ENCODE measurements around the gene DAP. TPM values are rescaled to one million over a fixed set of nuclear protein-coding genes. Genes with fewer than 3 reads are reported as not detected.

DAP gene
- total and polyA plus RNA-seq, 10 of the 15 experiments (the other 5 are each of a cell fraction or from before 2014, with no cell fraction given) = 12.9 to 130 (median 49.9) TPM

- Histone ChIP-seq H3K4me2 (ENCODE audit: control insufficient read depth, insufficient read depth) (no peak overlapping the region), H3K79me2 (ENCODE audit: control insufficient read depth, insufficient read depth, low read length) (no peaks in the 10 kb centered on the region), H3K4me3 (no peak overlapping the region), H2AFZ (ENCODE audit: control insufficient read depth, low read depth, low read length) (no peak overlapping the region), H4K20me1 (ENCODE audit: control insufficient read depth, insufficient read depth) (no peaks in the 10 kb centered on the region), H3K36me3 (ENCODE audit: control insufficient read depth in 2 of 2, insufficient read depth in 2 of 2, low read length in 1 of 2) (no peaks in the 10 kb centered on the region), H3K27me3 (replicated peaks in 1 of 2; ENCODE audit: control insufficient read depth in 2 of 2, insufficient read depth in 2 of 2, low read length in 1 of 2) (no peaks in the 10 kb centered on the region), H3K4me1 (ENCODE audit: control insufficient read depth, insufficient read depth, low read length) (no peaks in the 10 kb centered on the region), H3K9me3 (replicated peaks; ENCODE audit: control insufficient read depth, insufficient read depth, low read length) (no peaks in the 10 kb centered on the region), H3K27ac (ENCODE audit: control insufficient read depth, insufficient read depth) (no peak overlapping the region), H3K9ac (ENCODE audit: control insufficient read depth, insufficient read depth, low read length) (no peak overlapping the region)
- ChIA-PET RAD21 (ENCODE audit: unreplicated experiment) (interaction anchor here (1.4 kb wide), 1 partner anchor 33 kb away, joined by 3 read pairs; no protein-coding TSS in a partner anchor), SMC1A (ENCODE audit: uncharacterized antibody, unreplicated experiment) (interaction anchor here (1.0 to 1.5 kb wide), 4 partner anchors 10 to 214 kb away, joined by 3 to 5 read pairs (median 4); no protein-coding TSS in a partner anchor), POLR2A (interaction anchor here (0.8 kb wide), 1 partner anchor 22 kb away, joined by 3 read pairs; no protein-coding TSS in a partner anchor), CTCF (interaction anchor here (0.9 to 1.2 kb wide), 3 partner anchors 9 to 213 kb away, joined by 3 read pairs; no protein-coding TSS in a partner anchor)
- FAIRE-seq = no peak
- ATAC-seq = no peak
- BruUV-seq (replicated peaks) = no TSS peak
- no peak for DNase-seq (ENCODE audit: low read depth, low spot score)
- 62% methylated on average over 7 of the region's 7 CpGs for WGBS (ENCODE audit: insufficient coverage, insufficient replicate concordance, low lambda C conversion rate, missing lambda C conversion rate)
- in situ Hi-C loops (cut with MboI) = no loop called here
- intact Hi-C loops (cut with micrococcal nuclease; ENCODE audit: unreplicated experiment) = no loop called here
- TF ChIP-seq JUNB (IDR thresholded peaks at IDR 0.05) (no peak), POLR2AphosphoS2 (IDR thresholded peaks at IDR 0.05; ENCODE audit: low read depth, low read length) (no peak), RELA (IDR thresholded peaks at IDR 0.05; ENCODE audit: borderline replicate concordance, partially characterized antibody) (no peak), BRCA1 (IDR thresholded peaks at IDR 0.05; ENCODE audit: low read depth, low read length) (no peak)
- TF ChIP-seq, protein P1, sequence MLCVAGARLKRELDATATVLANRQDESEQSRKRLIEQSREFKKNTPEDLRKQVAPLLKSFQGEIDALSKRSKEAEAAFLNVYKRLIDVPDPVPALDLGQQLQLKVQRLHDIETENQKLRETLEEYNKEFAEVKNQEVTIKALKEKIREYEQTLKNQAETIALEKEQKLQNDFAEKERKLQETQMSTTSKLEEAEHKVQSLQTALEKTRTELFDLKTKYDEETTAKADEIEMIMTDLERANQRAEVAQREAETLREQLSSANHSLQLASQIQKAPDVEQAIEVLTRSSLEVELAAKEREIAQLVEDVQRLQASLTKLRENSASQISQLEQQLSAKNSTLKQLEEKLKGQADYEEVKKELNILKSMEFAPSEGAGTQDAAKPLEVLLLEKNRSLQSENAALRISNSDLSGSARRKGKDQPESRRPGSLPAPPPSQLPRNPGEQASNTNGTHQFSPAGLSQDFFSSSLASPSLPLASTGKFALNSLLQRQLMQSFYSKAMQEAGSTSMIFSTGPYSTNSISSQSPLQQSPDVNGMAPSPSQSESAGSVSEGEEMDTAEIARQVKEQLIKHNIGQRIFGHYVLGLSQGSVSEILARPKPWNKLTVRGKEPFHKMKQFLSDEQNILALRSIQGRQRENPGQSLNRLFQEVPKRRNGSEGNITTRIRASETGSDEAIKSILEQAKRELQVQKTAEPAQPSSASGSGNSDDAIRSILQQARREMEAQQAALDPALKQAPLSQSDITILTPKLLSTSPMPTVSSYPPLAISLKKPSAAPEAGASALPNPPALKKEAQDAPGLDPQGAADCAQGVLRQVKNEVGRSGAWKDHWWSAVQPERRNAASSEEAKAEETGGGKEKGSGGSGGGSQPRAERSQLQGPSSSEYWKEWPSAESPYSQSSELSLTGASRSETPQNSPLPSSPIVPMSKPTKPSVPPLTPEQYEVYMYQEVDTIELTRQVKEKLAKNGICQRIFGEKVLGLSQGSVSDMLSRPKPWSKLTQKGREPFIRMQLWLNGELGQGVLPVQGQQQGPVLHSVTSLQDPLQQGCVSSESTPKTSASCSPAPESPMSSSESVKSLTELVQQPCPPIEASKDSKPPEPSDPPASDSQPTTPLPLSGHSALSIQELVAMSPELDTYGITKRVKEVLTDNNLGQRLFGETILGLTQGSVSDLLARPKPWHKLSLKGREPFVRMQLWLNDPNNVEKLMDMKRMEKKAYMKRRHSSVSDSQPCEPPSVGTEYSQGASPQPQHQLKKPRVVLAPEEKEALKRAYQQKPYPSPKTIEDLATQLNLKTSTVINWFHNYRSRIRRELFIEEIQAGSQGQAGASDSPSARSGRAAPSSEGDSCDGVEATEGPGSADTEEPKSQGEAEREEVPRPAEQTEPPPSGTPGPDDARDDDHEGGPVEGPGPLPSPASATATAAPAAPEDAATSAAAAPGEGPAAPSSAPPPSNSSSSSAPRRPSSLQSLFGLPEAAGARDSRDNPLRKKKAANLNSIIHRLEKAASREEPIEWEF (IDR thresholded peaks at IDR 0.05; ENCODE audit: insufficient replicate concordance, low read depth, low read length) = no peak
Observed at GRCh38 chr5:10666531-10667299, 94.3 kb downstream of the DAP start.

Data from GM12878 (cell line).